Hepatocyte (in vitro differentiated cells): ENCODE data around the gene TMEM45A. TPM values are rescaled to one million over a fixed set of nuclear protein-coding genes. Genes with fewer than 3 reads are reported as not detected.

Experiments used
- DNase-seq: peaks from one replicate; pipeline ENCODE4 v3.0.0-alpha.2; 2016; ENCODE audit warnings: low spot score
- H2AFZ ChIP-seq: fragments of 200-600 bp; sonication (generic); 2 replicates; pipeline ENCODE4 v1.6.0; 2016; ENCODE audit warnings: antibody characterized with exemption, mild to moderate bottlenecking
- H3K27ac ChIP-seq: fragments of 200-600 bp; sonication (generic); 2 replicates; pipeline ENCODE4 v1.5.1; 2016; ENCODE audit warnings: mild to moderate bottlenecking
- H3K27me3 ChIP-seq: fragments of 200-600 bp; sonication (generic); 2 replicates; pipeline ENCODE4 v1.6.1; 2016
- H3K36me3 ChIP-seq: fragments of 200-600 bp; sonication (generic); replicated peaks from 2 replicates; pipeline ENCODE4 v1.5.1; 2016; ENCODE audit warnings: low read depth; ENCODE audit not compliant: insufficient read depth
- H3K4me1 ChIP-seq: fragments of 200-600 bp; sonication (generic); 2 replicates; pipeline ENCODE4 v1.5.1; 2016; ENCODE audit warnings: mild to moderate bottlenecking, moderate library complexity; ENCODE audit not compliant: insufficient read depth
- H3K4me2 ChIP-seq: fragments of 200-600 bp; sonication (generic); 2 replicates; pipeline ENCODE4 v1.6.0; 2016
- H3K4me3 ChIP-seq: fragments of 200-600 bp; sonication (generic); 2 replicates; pipeline ENCODE4 v1.5.1; 2016; ENCODE audit warnings: mild to moderate bottlenecking
- H3K79me2 ChIP-seq: fragments of 200-600 bp; sonication (generic); 2 replicates; pipeline ENCODE4 v1.6.0; 2017; ENCODE audit warnings: mild to moderate bottlenecking
- H3K9me2 ChIP-seq: fragments of 200-600 bp; sonication (generic); replicated peaks from 2 replicates; pipeline ENCODE4 v1.6.0; 2017; ENCODE audit warnings: mild to moderate bottlenecking; ENCODE audit not compliant: insufficient read depth
- H3K9me3 ChIP-seq: fragments of 200-600 bp; sonication (generic); 2 replicates; pipeline ENCODE4 v1.5.1; 2016; ENCODE audit warnings: low read depth, mild to moderate bottlenecking
- H4K20me1 ChIP-seq: fragments of 200-600 bp; sonication (generic); 2 replicates; pipeline ENCODE4 v1.6.0; 2016; ENCODE audit warnings: mild to moderate bottlenecking; ENCODE audit not compliant: insufficient read depth, poor library complexity, severe bottlenecking
- EZH2 ChIP-seq: fragments of 200-600 bp; sonication (generic); IDR thresholded peaks from 2 replicates; pipeline ENCODE4 v1.6.1; 2016; ENCODE audit warnings: antibody characterized with exemption, mild to moderate bottlenecking, borderline replicate concordance
- EZH2phosphoT487 ChIP-seq: fragments of 200-600 bp; sonication (generic); IDR thresholded peaks from one replicate; pipeline ENCODE4 v1.6.1; 2018; ENCODE audit warnings: antibody characterized with exemption, mild to moderate bottlenecking, low read depth, moderate library complexity; ENCODE audit not compliant: unreplicated experiment, severe bottlenecking
- polyA plus RNA-seq: library from polyadenylated mRNA; unstranded; fragments of >200 nt; fragmentation: Nextera tagmentation; extraction: Ambion mirVana; gene quantifications from 2 replicates; pipeline ENCODE4 v1.2.1, GENCODE V29; 2016
- total RNA-seq: library from RNA; depleted of rRNA; stranded (reverse); fragments of >200 nt; gene quantifications from 2 replicates; pipeline ENCODE4 v1.2.3, GENCODE V29; 2014
- TF ChIP-seq, protein P1 (sequence below): fragments of 200-600 bp; sonication (generic); IDR thresholded peaks from 2 replicates; pipeline ENCODE4 v1.5.1; 2016; ENCODE audit warnings: antibody characterized with exemption, mild to moderate bottlenecking; ENCODE audit not compliant: poor library complexity

TMEM45A gene
- total and polyA plus RNA-seq, 2 experiments from 2014 or later, result 82.6 to 88.0 TPM

DNA sequence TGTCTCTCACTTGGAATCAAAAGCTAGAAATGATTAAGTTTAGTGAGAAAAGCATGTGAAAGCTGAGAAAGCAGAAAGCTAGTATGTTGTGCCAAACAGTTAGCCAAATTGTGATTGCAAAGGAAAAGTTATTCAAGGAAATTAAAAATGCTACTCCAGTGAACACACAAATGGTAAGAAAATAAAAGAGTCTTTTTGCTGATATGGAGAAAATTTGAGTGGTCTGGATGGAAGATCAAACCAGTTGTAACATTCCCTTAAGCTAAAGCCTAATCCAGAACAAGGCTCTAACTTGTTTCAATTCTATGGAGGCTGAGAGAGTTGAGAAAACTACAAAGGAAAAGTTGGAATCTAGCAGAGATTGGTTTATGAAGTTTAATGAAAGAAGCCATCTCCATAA, 128.8 kb downstream of the TMEM45A start:
- Histone ChIP-seq H3K27ac (no peak overlapping the region), H2AFZ (no peak overlapping the region), H4K20me1 (no peaks in the 10 kb centered on the region), H3K79me2 (peaks cover 7% of the 10 kb centered on the region), H3K4me1 (no peaks in the 10 kb centered on the region), H3K9me2 (no peaks in the 10 kb centered on the region), H3K9me3 (no peaks in the 10 kb centered on the region), H3K36me3 (no peaks in the 10 kb centered on the region), H3K4me2 (no peak overlapping the region), H3K4me3 (no peak overlapping the region), H3K27me3 (no peaks in the 10 kb centered on the region)
- TF ChIP-seq EZH2phosphoT487, result no peak
- no peak for TF ChIP-seq EZH2
- TF ChIP-seq, protein P1, sequence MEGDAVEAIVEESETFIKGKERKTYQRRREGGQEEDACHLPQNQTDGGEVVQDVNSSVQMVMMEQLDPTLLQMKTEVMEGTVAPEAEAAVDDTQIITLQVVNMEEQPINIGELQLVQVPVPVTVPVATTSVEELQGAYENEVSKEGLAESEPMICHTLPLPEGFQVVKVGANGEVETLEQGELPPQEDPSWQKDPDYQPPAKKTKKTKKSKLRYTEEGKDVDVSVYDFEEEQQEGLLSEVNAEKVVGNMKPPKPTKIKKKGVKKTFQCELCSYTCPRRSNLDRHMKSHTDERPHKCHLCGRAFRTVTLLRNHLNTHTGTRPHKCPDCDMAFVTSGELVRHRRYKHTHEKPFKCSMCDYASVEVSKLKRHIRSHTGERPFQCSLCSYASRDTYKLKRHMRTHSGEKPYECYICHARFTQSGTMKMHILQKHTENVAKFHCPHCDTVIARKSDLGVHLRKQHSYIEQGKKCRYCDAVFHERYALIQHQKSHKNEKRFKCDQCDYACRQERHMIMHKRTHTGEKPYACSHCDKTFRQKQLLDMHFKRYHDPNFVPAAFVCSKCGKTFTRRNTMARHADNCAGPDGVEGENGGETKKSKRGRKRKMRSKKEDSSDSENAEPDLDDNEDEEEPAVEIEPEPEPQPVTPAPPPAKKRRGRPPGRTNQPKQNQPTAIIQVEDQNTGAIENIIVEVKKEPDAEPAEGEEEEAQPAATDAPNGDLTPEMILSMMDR, result no peak
- no peak for DNase-seq

Other genes starting within 250 kb of the TMEM45A start
- 61.9 and 66.4 TPM in 2 replicates for gene TBC1D23, start 231.6 kb upstream of the TMEM45A start, total RNA-seq
- 27.1 and 28.7 TPM in 2 replicates for gene TBC1D23, start 231.6 kb upstream of the TMEM45A start, polyA plus RNA-seq
- 45.2 and 55.7 TPM in 2 replicates for gene NIT2, start 157.9 kb upstream of the TMEM45A start, total RNA-seq
- 84.5 and 96.9 TPM in 2 replicates for gene NIT2, start 157.9 kb upstream of the TMEM45A start, polyA plus RNA-seq
- gene TOMM70, start 91.5 kb upstream of the TMEM45A start, total RNA-seq, result 65.6 and 75.7 TPM in 2 replicates
- 18.7 and 23.2 TPM in 2 replicates for gene TOMM70, start 91.5 kb upstream of the TMEM45A start, polyA plus RNA-seq
- 4.3 and 5.8 TPM in 2 replicates for gene LNP1, start 91.1 kb upstream of the TMEM45A start, total RNA-seq
- 1.1 and 1.9 TPM in 2 replicates for gene LNP1, start 91.1 kb upstream of the TMEM45A start, polyA plus RNA-seq
- 33.3 and 34.1 TPM in 2 replicates for gene ADGRG7, start 117.0 kb downstream of the TMEM45A start, total RNA-seq
- gene ADGRG7, start 117.0 kb downstream of the TMEM45A start, polyA plus RNA-seq, result 2.5 and 4.9 TPM in 2 replicates
- 150 and 172 TPM in 2 replicates for gene TFG, start 216.9 kb downstream of the TMEM45A start, total RNA-seq
- 216 and 228 TPM in 2 replicates for gene TFG, start 216.9 kb downstream of the TMEM45A start, polyA plus RNA-seq